ENCODE data around the gene GTF3C4. TPM values are rescaled to one million over a fixed set of nuclear protein-coding genes. Genes with fewer than 3 reads are reported as not detected.
"Not testable (repeated sequence)": the region's sequence is repeated elsewhere in the genome, so short reads cannot be mapped to it uniquely, and the experiment has no call there.

GTF3C4 gene
- total RNA-seq, 1 donor from 2014 or later: 27.6 TPM

DNA sequence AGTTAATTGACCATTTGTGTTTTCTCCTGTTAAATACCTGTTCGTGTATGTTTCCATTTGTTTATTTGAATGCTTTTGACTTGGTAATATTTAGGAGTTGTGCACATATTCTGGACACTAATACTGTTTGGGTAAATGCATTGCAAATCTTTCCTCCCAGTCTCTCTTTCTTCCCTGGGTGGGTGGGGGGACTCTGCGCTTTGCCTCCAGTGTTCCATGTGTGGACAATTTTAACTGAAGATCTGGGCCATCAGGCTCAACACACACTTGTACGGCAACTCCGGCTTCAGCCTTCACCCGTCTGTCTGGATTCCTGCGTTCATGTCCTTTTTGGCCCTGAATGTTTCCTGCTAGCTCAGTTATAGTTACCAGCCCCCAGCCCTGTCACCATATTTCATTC, 40.1 kb downstream of the GTF3C4 start:
- H3K9me3 Mint-ChIP-seq (ENCODE audit: unreplicated experiment): no peaks in the 10 kb centered on the region
- no peaks in the 10 kb centered on the region for H3K36me3 Mint-ChIP-seq (ENCODE audit: low read depth, unreplicated experiment)
- no peaks in the 10 kb centered on the region for H3K27me3 Mint-ChIP-seq (ENCODE audit: unreplicated experiment)
- DNase-seq (ENCODE audit: low spot score): no peak
- TF ChIP-seq, protein P1, sequence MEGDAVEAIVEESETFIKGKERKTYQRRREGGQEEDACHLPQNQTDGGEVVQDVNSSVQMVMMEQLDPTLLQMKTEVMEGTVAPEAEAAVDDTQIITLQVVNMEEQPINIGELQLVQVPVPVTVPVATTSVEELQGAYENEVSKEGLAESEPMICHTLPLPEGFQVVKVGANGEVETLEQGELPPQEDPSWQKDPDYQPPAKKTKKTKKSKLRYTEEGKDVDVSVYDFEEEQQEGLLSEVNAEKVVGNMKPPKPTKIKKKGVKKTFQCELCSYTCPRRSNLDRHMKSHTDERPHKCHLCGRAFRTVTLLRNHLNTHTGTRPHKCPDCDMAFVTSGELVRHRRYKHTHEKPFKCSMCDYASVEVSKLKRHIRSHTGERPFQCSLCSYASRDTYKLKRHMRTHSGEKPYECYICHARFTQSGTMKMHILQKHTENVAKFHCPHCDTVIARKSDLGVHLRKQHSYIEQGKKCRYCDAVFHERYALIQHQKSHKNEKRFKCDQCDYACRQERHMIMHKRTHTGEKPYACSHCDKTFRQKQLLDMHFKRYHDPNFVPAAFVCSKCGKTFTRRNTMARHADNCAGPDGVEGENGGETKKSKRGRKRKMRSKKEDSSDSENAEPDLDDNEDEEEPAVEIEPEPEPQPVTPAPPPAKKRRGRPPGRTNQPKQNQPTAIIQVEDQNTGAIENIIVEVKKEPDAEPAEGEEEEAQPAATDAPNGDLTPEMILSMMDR (IDR thresholded peaks at IDR 0.05; ENCODE audit: unreplicated experiment): no peak
- H3K4me1 Mint-ChIP-seq (ENCODE audit: unreplicated experiment): peaks cover 6% of the 10 kb centered on the region
- no peak overlapping the region for H3K27ac Mint-ChIP-seq (ENCODE audit: unreplicated experiment)
- no peak overlapping the region for H3K4me3 Mint-ChIP-seq (ENCODE audit: unreplicated experiment)

GRCh38 chr9:132711152-132711551, 40.9 kb downstream of the GTF3C4 start:
- not testable (repeated sequence) for H3K27me3 Mint-ChIP-seq (ENCODE audit: unreplicated experiment); H3K27ac Mint-ChIP-seq (ENCODE audit: unreplicated experiment); H3K4me1 Mint-ChIP-seq (ENCODE audit: unreplicated experiment); DNase-seq (ENCODE audit: low spot score); H3K9me3 Mint-ChIP-seq (ENCODE audit: unreplicated experiment); H3K36me3 Mint-ChIP-seq (ENCODE audit: low read depth, unreplicated experiment); H3K4me3 Mint-ChIP-seq (ENCODE audit: unreplicated experiment)

DNA sequence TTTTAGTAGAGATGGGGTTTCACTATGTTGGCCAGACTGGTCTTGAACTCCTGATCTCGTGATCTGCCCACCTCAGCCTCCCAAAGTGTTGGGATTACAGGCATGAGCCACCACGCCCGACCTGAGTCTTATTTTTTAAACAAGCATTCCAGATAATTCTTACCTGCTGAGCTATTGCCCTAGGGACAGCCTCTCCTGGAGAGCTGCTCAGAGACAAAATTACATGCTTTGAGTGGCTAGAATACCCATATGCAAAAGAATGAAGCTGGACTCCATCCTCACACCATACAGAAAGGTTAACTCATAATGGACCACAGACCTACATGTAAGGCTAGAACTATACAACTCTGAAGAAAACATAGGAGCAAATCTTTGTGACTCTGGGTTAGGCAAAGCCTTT, 41.6 kb downstream of the GTF3C4 start:
- no peaks in the 10 kb centered on the region for H3K27me3 Mint-ChIP-seq (ENCODE audit: unreplicated experiment)
- peaks cover 9% of the 10 kb centered on the region for H3K4me1 Mint-ChIP-seq (ENCODE audit: unreplicated experiment)
- TF ChIP-seq, protein P1 (IDR thresholded peaks at IDR 0.05; ENCODE audit: unreplicated experiment): no peak
- H3K36me3 Mint-ChIP-seq (ENCODE audit: low read depth, unreplicated experiment): no peaks in the 10 kb centered on the region
- no peak for DNase-seq (ENCODE audit: low spot score)
- no peak overlapping the region for H3K4me3 Mint-ChIP-seq (ENCODE audit: unreplicated experiment)
- no peaks in the 10 kb centered on the region for H3K9me3 Mint-ChIP-seq (ENCODE audit: unreplicated experiment)
- no peak overlapping the region for H3K27ac Mint-ChIP-seq (ENCODE audit: unreplicated experiment)

- no peaks in the 10 kb centered on the region for H3K9me3 Mint-ChIP-seq (ENCODE audit: unreplicated experiment)
- no peaks in the 10 kb centered on the region for H3K36me3 Mint-ChIP-seq (ENCODE audit: low read depth, unreplicated experiment)
- no peak overlapping the region for H3K4me3 Mint-ChIP-seq (ENCODE audit: unreplicated experiment)
- H3K27me3 Mint-ChIP-seq (ENCODE audit: unreplicated experiment): no peaks in the 10 kb centered on the region
- TF ChIP-seq, protein P1 (IDR thresholded peaks at IDR 0.05; ENCODE audit: unreplicated experiment): no peak
- peaks cover 17% of the 10 kb centered on the region for H3K4me1 Mint-ChIP-seq (ENCODE audit: unreplicated experiment)
- DNase-seq (ENCODE audit: low spot score): no peak
- no peak overlapping the region for H3K27ac Mint-ChIP-seq (ENCODE audit: unreplicated experiment)
Measured at GRCh38 chr9:132712753-132713152, 42.5 kb downstream of the GTF3C4 start.

DNA sequence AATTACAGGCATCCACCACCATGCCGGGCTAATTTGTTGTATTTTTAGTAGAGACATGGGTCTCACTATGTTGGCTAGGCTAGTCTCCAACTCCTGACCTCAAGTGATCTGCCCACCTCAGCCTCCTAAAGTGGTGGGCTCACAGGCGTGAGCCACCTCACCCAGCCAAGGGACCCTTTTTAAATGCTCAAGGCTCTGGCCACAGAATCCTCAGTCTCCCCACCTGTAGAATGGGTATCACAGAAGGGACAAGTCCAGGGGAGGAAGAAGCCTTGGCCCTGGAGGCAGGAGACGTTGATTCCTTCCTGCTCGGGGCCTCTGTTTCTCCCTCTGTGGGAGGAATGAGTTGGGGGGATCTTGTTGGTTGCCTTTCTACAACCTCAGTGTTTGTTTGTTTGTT, 45.7 kb downstream of the GTF3C4 start:
- Mint-ChIP-seq H3K27me3 (ENCODE audit: unreplicated experiment) (no peaks in the 10 kb centered on the region), H3K36me3 (ENCODE audit: low read depth, unreplicated experiment) (no peaks in the 10 kb centered on the region), H3K4me3 (ENCODE audit: unreplicated experiment) (no peak overlapping the region), H3K27ac (ENCODE audit: unreplicated experiment) (no peak overlapping the region), H3K4me1 (ENCODE audit: unreplicated experiment) (peaks cover 32% of the 10 kb centered on the region), H3K9me3 (ENCODE audit: unreplicated experiment) (no peaks in the 10 kb centered on the region)
- TF ChIP-seq, protein P1 (IDR thresholded peaks at IDR 0.05; ENCODE audit: unreplicated experiment): no peak
- DNase-seq (ENCODE audit: low spot score): no peak
